HG03442 (cell line): ENCODE data around the gene UEVLD.
A peak's percentile ranks its signal among the peaks of the same experiment; 100 is the strongest.

Experiments used
- ATAC-seq: cut with Tn5 transposase; IDR thresholded peaks from one replicate; pipeline ENCODE4 v1.9.1; 2021; ENCODE audit warnings: mild to moderate bottlenecking, moderate library complexity; ENCODE audit not compliant: unreplicated experiment

Gene UEVLD

DNA sequence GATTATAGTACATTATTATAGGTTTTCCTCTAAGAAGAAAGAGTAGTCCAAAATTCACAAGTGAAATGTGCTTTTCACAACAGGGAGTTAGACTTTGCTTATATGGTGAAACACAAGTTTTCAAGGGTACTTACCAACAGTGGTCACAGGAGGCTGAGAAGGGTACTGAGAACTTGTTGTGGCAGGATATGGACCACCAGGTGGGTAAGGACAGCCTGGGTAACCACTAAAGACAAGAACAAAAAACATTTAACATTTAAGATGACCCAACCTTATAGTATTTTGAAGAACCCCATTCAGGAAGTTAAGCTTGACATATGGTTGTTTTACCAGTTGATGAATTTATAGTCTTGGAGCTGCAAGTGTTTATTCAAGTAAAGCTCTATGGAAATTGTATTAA lies 86.2 kb downstream of the UEVLD start:
- ATAC-seq: no peak

- no peak for ATAC-seq
Observed at GRCh38 chr11:18501629-18502028, 86.9 kb downstream of the UEVLD start.

DNA sequence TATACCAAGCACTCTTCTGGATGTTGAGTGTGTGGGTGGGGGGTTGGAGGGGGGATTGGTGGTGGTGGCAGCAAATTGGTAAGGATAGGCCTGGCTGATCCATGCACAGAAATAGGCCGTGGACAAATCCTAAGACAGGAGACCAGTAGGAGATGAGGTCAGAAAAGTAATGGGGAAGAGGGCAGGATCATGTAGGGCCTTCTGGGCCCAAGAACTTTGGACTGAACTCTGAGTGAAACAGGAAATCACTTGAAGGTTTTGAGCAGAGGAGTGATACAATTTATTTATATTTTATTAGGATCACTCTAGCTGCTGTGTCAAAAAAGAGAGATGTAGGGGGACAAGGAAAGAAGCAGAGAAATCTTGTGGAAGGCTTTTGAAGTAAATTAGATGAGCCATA lies 90.5 kb downstream of the UEVLD start:
- ATAC-seq: no peak

DNA sequence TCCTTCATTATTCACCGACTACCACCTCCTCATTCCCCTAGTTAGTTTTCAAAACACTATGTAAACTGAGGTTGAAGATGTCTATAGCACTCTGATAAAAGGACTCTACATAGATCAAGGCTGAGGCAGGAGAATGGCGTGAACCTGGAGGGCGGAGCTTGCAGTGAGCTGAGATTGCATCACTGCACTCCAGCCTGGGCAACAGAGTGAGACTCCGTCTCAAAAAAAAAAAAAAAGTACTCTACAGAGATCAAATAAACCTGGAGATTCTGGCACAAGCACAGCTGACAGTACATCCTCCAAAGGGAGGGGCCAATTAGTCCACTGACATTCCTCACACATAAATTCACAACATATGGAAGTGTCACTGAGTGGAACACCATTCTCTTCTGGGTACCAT lies 92.8 kb downstream of the UEVLD start:
- ATAC-seq: no peak

DNA sequence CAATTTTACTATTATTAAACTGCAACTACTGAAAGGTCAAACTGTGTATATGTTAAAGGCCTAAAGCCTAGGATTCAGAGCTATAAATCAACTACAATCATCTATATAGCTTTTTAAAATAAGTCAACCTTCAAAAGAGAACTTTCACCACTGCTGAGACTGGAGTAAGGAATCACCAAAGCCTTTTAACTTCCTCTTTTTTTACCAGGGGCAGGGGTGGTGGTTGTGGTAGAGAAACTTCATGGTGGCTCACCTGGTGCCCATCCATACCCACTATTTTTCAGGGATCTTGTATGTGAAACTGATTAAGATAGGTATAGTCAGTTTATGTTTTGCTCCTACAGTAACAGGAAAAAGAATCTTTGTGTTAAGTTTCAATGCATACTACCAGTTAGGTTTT lies 93.3 kb downstream of the UEVLD start:
- no peak for ATAC-seq

GRCh38 chr11:18493310-18493709 lies 95.2 kb downstream of the UEVLD start:
- ATAC-seq: no peak

DNA sequence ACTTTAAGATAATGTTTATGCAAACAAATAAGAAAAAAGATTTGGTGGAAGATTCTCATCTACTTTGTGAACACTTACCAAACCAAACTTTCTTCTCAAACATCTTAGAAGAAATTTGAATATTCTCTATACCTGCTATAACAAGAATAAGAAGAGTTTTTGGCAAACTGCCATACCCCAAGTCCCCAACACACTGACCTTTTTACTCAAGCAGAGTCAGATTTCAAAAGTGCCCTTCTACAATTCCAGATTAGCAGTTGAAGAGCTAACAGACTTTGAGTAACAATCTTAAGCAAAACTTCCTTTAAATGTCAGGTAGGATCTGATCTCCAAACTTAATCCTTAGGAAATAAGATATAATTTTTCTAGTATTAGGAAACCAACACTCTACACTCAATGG lies 95.6 kb downstream of the UEVLD start:
- no peak for ATAC-seq

DNA sequence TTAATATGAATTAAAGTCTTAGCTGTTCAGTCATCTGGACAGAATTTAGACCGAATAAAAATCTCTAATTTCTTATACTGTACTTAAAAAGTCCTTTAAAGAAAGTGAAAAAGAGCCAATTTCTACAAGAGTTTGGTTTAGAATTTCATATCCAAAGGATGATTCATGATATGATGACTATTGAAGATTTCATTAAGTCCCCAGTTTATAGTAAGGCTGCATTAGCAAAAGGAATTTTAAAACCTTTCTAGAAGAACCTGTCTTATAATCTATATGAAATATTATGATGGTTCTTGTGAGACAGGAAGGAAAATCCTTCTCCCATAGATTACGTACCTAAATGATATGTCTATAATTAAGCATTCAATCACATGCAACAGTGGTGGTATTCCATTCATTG lies 96.6 kb downstream of the UEVLD start:
- ATAC-seq: no peak

DNA sequence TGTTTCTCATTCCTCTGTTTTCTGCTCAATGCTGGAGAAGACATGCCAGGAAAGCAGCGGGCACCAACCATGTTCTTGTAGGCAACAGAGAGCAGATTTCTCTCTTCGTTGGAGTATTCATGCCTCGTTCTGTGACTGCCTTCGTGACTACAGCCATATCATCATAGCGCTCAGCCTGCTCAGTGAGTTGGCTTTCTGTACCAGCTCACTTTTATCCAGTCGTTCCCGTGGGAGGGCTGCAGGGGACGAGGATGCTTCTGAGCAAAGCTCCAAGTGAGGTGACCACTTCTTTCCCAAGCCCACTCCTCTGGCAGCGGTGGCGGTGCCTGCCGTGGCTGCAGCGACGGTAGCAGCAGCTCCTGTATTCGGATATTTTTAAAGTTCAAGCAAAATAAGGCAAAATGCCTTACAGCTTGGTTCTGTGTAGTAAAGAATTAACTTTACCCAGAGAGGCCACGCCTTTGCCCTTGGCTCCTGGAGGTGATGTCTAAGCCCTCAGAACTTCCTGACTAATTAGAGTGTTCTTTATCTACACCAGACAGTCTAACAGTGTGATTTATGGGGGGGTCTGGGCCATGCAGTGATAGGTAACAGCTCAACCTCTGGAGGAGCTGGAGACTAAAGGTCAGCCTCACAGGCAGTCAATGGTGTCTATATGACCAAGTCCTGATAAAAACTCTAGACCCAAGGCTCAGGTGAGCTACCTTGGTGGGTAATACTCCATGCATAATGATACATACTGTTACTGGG lies 97.6 kb downstream of the UEVLD start:
- ATAC-seq: no peak

DNA sequence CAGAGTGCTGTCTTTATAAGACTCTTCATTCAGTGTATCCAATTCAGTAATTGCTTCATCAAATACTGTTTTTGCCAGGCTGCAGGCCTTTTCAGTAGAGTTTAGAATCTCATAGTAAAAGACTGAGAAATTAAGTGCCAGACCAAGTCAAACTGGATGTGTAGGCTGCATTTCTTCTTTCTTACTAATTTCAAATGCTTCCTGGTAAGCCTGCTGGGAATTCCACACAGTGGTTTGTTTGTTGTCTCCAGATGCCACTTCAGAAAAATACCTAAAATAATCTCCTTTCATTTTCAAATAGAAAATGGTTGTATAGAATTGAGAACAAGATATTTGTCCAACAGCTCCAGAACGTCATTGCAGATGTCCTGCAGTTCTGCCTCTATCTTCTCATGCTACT lies 98.2 kb downstream of the UEVLD start:
- no peak for ATAC-seq

- ATAC-seq: peak; percentile 61
Observed at GRCh38 chr11:18485913-18486528, 102.5 kb downstream of the UEVLD start.
